Type B pancreatic cell (in vitro differentiated cells): ENCODE data around the gene DNAJC22. TPM values are rescaled to one million over a fixed set of nuclear protein-coding genes. Genes with fewer than 3 reads are reported as not detected.

Experiments used
- DNase-seq: peaks from one replicate; pipeline ENCODE4 v3.0.0; 2021; ENCODE audit warnings: mixed read lengths; ENCODE audit not compliant: unreplicated experiment; ENCODE audit errors: extremely low spot score
- H3K27ac Mint-ChIP-seq: 2 replicates; pipeline ENCODE4 v1.8.0; 2021; ENCODE audit warnings: mild to moderate bottlenecking, mixed read lengths
- H3K27me3 Mint-ChIP-seq: 2 replicates; pipeline ENCODE4 v1.8.0; 2021; ENCODE audit warnings: mixed read lengths
- H3K36me3 Mint-ChIP-seq: 2 replicates; pipeline ENCODE4 v1.8.0; 2021; ENCODE audit warnings: mixed read lengths
- H3K4me1 Mint-ChIP-seq: one replicate; pipeline ENCODE4 v1.8.0; 2021; ENCODE audit warnings: mixed read lengths; ENCODE audit not compliant: unreplicated experiment
- H3K4me3 Mint-ChIP-seq: 2 replicates; pipeline ENCODE4 v1.8.0; 2021; ENCODE audit warnings: mild to moderate bottlenecking, mixed read lengths
- H3K9me3 Mint-ChIP-seq: 2 replicates; pipeline ENCODE4 v1.8.0; 2021; ENCODE audit warnings: mixed read lengths
- total RNA-seq: library from RNA; stranded (reverse); gene quantifications from 2 replicates; pipeline ENCODE4 v1.2.1, GENCODE V29; 2021; ENCODE audit warnings: low replicate concordance
- TF ChIP-seq, protein P1 (sequence below): fragments of 200-600 bp; sonication (generic); conservative IDR thresholded peaks from 2 replicates; pipeline ENCODE4 v1.5.0; 2021; ENCODE audit warnings: antibody characterized with exemption, mild to moderate bottlenecking

The DNAJC22 gene
- total RNA-seq, 1 donor from 2014 or later = 5.0 TPM

DNA sequence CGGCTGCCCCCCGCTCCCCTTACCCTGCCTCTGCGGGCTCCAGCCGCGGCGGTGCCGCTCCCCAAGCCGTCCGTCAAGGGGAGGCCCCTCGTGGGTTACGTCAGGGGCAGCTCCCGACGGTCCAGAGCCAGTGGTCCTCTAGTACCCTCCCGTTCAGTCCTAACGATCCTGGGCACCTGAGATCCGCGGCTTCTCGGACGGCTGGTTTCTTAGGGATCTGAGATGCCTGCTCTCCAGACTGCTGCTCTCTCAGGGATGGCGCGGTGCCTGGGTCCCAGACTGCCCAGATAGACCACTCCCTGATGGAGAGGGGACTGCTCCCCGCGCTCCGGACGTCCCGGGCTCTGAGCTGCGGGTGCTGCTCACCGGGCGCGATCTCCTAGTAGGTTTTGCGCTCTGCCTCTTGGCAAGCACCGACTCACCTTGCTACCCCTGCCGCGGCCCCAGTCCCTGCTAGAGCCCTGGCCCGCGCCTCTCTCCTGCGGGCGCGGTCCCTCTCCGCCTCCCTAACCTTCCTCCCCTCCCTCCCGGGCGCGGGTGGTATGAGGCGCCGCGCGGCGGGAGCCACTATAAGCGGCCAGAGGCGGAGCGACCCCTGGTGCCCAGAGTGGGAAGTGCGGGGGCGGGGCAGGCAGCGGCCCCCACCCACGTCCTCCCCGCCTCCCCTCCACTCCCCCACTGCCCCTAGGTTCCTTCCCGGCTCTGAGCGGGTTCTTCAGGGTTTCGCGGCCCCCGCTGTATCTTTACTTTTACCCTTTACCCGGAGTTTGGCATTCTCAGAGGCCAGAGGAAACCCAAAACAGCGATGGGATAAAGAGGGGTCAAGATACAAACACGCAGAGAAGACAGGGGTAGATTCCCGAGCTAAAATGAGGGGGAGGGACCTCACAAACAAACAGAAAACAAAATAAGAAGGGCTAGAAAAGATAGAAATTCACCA, 9.8 kb upstream of the DNAJC22 start, which contains the start of gene C1QL4:
Gene C1QL4 (minus strand): TSS at position 544 of the 940 bp plus-strand sequence. CDS start 711 bp downstream, outside the sequence.
- peaks cover 75% of the 10 kb centered on the region for H3K27me3 Mint-ChIP-seq

DNA sequence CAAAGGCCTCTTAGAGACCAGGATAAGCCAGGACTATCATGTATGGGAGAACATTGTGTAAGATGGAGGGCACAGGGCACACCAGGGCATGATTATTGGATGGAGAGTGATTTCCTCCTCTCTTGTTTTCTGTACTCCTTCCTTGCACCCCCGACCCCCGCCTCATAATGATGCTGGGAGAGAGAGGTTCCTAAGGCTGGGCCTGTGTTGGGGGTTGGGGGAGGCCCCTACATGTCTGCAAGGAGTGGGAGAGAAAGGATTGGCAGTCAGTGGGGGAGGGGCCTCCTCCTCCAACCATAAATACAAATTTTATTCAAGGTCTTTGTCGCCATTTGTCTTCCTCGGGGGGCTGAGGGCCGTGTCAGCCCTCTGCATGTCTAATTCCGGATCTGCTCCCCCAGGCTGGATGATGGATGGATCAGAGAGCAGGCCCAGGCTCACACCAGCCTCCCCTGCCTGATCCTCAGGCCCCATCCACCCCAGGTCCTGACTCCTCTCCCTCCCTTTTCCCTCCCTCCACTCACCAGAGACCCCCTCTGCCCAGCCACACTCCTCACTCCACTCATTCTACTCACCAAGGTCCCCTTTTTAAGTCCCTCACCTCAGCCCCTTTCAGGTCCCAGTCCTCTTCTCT, 7.7 kb upstream of the DNAJC22 start:
- Mint-ChIP-seq H3K36me3 (peaks cover 4% of the 10 kb centered on the region), H3K27me3 (peaks cover 87% of the 10 kb centered on the region), H3K27ac (peak overlapping the region; percentile 36), H3K4me3 (peak overlapping the region; percentile 45), H3K4me1 (peaks cover 39% of the 10 kb centered on the region), H3K9me3 (no peaks in the 10 kb centered on the region)
- TF ChIP-seq, protein P1, sequence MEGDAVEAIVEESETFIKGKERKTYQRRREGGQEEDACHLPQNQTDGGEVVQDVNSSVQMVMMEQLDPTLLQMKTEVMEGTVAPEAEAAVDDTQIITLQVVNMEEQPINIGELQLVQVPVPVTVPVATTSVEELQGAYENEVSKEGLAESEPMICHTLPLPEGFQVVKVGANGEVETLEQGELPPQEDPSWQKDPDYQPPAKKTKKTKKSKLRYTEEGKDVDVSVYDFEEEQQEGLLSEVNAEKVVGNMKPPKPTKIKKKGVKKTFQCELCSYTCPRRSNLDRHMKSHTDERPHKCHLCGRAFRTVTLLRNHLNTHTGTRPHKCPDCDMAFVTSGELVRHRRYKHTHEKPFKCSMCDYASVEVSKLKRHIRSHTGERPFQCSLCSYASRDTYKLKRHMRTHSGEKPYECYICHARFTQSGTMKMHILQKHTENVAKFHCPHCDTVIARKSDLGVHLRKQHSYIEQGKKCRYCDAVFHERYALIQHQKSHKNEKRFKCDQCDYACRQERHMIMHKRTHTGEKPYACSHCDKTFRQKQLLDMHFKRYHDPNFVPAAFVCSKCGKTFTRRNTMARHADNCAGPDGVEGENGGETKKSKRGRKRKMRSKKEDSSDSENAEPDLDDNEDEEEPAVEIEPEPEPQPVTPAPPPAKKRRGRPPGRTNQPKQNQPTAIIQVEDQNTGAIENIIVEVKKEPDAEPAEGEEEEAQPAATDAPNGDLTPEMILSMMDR = no peak
- DNase-seq = no peak

More for the DNA sequence above, 9.8 kb upstream of the DNAJC22 start, which contains the start of gene C1QL4:
- peaks cover 39% of the 10 kb centered on the region for H3K4me1 Mint-ChIP-seq
- peak within 1 kb of the TSS; percentile 78 for H3K4me3 Mint-ChIP-seq
- DNase-seq = peak; percentile 92
- TF ChIP-seq, protein P1 = peak; percentile 100
- no peak within 1 kb of the TSS for H3K27ac Mint-ChIP-seq
- peaks cover 4% of the 10 kb centered on the region for H3K36me3 Mint-ChIP-seq
- no peaks in the 10 kb centered on the region for H3K9me3 Mint-ChIP-seq

DNA sequence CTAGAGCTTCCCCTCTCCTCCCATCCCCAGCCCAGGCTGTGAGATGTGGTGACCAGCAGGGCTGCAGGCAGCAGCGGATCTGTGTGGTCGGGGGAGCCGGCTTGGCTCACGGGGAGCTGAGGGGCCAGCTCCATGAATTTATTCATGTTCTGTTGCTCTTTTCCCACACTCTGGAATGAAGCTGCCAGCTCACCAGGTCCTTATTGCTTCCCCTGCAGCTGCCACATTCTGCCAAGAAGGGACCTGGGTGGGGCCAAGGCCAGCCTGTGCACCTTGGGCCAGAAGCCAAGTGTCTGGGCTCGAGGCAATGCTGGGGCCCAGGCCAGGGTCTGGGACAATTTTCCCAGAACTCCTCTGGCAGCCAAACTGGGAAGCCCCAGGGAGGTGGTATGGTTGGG, 7.2 kb upstream of the DNAJC22 start:
- no peak for DNase-seq
- H3K36me3 Mint-ChIP-seq = peaks cover 3% of the 10 kb centered on the region
- TF ChIP-seq, protein P1 = no peak
- peaks cover 91% of the 10 kb centered on the region for H3K27me3 Mint-ChIP-seq
- H3K4me3 Mint-ChIP-seq = peak overlapping the region; percentile 45
- H3K9me3 Mint-ChIP-seq = no peaks in the 10 kb centered on the region
- peak overlapping the region; percentile 36 for H3K27ac Mint-ChIP-seq
- H3K4me1 Mint-ChIP-seq = peaks cover 39% of the 10 kb centered on the region

DNA sequence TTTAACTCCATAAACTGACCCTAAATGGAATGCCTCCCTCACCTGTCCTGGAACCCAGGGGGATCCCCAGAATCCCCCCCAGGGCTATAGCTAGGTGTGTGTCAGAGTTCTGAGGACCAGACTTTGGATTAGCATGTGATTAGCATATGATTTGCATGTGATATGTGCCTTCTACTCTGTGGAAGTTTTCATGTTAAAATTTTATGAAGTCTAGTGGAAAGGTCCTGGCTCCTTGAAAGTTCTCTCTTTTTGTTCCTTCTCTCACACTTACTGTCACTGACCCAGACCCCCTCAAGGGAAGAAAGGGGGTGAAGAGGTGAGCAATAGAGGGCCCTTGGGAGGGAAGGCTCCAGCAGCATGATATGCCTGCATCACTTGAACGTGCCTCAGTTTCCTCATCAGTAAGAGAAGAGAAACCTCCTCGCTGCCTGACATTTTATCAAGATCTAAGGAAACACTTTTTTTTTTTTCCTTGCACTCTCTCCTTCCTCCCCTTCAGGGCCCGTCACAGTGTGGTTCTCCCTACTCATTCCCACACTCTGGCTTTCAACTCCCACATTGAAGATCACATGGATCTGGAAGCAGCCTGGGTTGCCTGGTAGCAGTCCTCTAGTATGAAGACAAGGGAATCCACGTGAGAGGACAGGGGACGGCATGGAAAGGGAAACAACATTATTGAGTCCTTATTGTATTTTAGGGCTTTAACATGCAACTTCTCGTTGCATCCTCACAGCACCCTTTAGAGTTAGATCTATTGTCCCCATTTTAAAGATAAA, 6.4 kb upstream of the DNAJC22 start:
- H3K36me3 Mint-ChIP-seq = no peaks in the 10 kb centered on the region
- peaks cover 39% of the 10 kb centered on the region for H3K4me1 Mint-ChIP-seq
- peak overlapping the region; percentile 59 for H3K4me3 Mint-ChIP-seq

More for the DNA sequence above, 6.4 kb upstream of the DNAJC22 start:
- no peaks in the 10 kb centered on the region for H3K9me3 Mint-ChIP-seq
- H3K27ac Mint-ChIP-seq = no peak overlapping the region
- no peak for DNase-seq
- TF ChIP-seq, protein P1 = no peak
- H3K27me3 Mint-ChIP-seq = peaks cover 86% of the 10 kb centered on the region
